ENCODE results near the gene DGLUCY. TPM values are rescaled to one million over a fixed set of nuclear protein-coding genes. Genes with fewer than 3 reads are reported as not detected.

DGLUCY gene
- total RNA-seq, 4 donors from 2014 or later = 47.1 to 145 (median 102) TPM

DNA sequence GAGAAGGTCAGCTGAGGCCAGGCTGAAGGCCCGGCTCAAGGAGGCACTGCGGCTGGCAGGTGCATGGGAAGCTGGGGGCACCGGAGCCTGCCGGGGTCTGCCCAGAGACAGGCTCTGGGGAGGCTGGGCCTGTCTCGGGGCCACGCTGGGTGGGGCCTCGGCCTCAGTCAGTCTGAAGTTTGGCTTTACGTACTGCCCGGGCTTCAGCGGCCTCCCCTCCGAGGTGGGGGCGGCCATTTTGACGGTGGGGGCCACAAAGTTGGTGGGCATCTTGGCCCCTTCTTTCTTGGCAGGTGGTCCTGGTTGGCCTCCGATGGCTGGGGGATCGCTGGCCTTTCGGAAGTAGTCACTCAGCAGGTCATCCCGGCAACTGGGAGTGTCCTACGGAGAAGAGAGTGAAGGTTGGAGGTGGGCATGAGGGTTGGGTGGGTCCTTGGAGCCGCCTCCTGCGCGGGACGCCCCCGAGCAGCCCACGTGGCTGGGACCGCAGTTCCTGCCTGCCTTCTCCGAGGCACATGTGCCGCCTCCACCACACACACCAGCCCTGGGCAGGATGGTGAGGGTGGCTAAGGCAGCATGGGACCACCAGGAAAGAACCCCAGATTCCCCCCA lies 159.5 kb downstream of the DGLUCY start:
- Histone ChIP-seq H3K36me3 (peaks cover 0 to 52% (median 0%) of the 10 kb centered on the region in 3 donors), H3K27ac (no peak overlapping the region)
- no peak for DNase-seq

DNA sequence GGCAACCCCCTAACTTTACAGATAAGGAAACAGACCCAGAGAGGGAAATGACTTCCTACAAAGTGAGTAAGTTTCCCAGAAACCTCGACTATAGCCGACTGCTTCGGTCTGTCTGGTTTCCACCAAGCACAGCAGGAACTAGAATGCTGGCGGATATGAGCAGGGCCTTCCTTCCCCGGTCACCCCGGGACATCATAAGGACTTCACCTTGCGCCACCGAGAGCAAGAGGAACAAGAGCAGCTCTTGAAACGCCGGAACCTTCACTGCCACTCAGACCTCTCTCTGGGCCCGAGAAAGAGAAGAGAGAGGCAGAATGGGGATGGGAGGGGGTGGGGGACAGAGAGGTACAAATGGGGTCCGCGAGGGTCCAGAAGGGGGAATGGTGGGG lies 160.0 kb downstream of the DGLUCY start:
- peaks cover 0 to 54% (median 0%) of the 10 kb centered on the region in 3 donors for H3K36me3 ChIP-seq
- peaks cover 0 to 6% (median 0%) of the 10 kb centered on the region in 4 donors for H3K4me1 ChIP-seq
- DNase-seq = no peak
- no peak overlapping the region for H3K4me3 ChIP-seq
- TF ChIP-seq POLR2A (IDR thresholded peaks at IDR 0.05) = no peak
- TF ChIP-seq, protein P1, sequence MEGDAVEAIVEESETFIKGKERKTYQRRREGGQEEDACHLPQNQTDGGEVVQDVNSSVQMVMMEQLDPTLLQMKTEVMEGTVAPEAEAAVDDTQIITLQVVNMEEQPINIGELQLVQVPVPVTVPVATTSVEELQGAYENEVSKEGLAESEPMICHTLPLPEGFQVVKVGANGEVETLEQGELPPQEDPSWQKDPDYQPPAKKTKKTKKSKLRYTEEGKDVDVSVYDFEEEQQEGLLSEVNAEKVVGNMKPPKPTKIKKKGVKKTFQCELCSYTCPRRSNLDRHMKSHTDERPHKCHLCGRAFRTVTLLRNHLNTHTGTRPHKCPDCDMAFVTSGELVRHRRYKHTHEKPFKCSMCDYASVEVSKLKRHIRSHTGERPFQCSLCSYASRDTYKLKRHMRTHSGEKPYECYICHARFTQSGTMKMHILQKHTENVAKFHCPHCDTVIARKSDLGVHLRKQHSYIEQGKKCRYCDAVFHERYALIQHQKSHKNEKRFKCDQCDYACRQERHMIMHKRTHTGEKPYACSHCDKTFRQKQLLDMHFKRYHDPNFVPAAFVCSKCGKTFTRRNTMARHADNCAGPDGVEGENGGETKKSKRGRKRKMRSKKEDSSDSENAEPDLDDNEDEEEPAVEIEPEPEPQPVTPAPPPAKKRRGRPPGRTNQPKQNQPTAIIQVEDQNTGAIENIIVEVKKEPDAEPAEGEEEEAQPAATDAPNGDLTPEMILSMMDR (IDR thresholded peaks at IDR 0.05) = no peak
- no peaks in the 10 kb centered on the region for H3K27me3 ChIP-seq
- no peak overlapping the region for H3K27ac ChIP-seq
- no peaks in the 10 kb centered on the region for H3K9me3 ChIP-seq

More for the DNA sequence above, 159.5 kb downstream of the DGLUCY start:
- no peaks in the 10 kb centered on the region for H3K9me3 ChIP-seq
- TF ChIP-seq, protein P1 (IDR thresholded peaks at IDR 0.05) = no peak
- TF ChIP-seq POLR2A (IDR thresholded peaks at IDR 0.05) = no peak
- H3K4me1 ChIP-seq = peaks cover 0 to 6% (median 0%) of the 10 kb centered on the region in 4 donors
- no peak overlapping the region for H3K4me3 ChIP-seq
- no peaks in the 10 kb centered on the region for H3K27me3 ChIP-seq

- no peak for TF ChIP-seq POLR2A (IDR thresholded peaks at IDR 0.05)
- TF ChIP-seq, protein P1 (IDR thresholded peaks at IDR 0.05) = no peak
- Histone ChIP-seq H3K4me1 (no peaks in the 10 kb centered on the region), H3K27me3 (no peaks in the 10 kb centered on the region), H3K27ac (no peak overlapping the region), H3K9me3 (no peaks in the 10 kb centered on the region), H3K4me3 (no peak overlapping the region), H3K36me3 (peaks cover 0 to 64% (median 0%) of the 10 kb centered on the region in 3 donors)
- no peak for DNase-seq
Measured at GRCh38 chr14:91274796-91275195, 160.9 kb downstream of the DGLUCY start.

Small RNA genes within 50 kb of the gene (small RNA-seq; reads per million reads assigned to genes)
- 0 reads per million in 2 donors for gene RNU7-30P
- 1.4 to 2.3 reads per million in 2 donors for gene SNORA11B

Other genes starting within 250 kb of the DGLUCY start
- 10 to 100 TPM; 10.3 to 15.1 (median 10.6) TPM for gene RPS6KA5, start 53.4 kb upstream of the DGLUCY start, total RNA-seq
- gene GPR68, start 130.6 kb downstream of the DGLUCY start, total RNA-seq = 1 to 10 TPM in 2 of 4 donors, not detected in 2; 1.5 to 1.7 TPM

All from Peyer's patch (tissue), 4 donors.